HCT116 (cell line): ENCODE results near the gene HSPG2. TPM values are rescaled to one million over a fixed set of nuclear protein-coding genes. Genes with fewer than 3 reads are reported as not detected.

Experiments
- ATAC-seq: fragments of 200-7000 bp; cut with Tn5 transposase; 2 replicates; pipeline ENCODE4 v1.9.1; 2020; ENCODE audit warnings: mild to moderate bottlenecking, moderate library complexity
- BruUV-seq: library from RNA; stranded (reverse); fragments of 400-500 nt; replicated peaks from 2 replicates; lab custom pipeline; 2021; lab: Mats Ljungman, UMichigan
- CTCF ChIA-PET: fragments of 300-600 bp; sonication (Branson Sonifier 250); formaldehyde crosslinking; loops from one replicate; lab custom pipeline; 2021; ENCODE audit warnings: antibody characterized with exemption; lab: Charles Lee
- POLR2A ChIA-PET: fragments of 300-600, 350-600 bp; sonication (Branson Sonifier 250); formaldehyde crosslinking; loops from one replicate; lab custom pipeline; 2021; ENCODE audit warnings: antibody characterized with exemption; lab: Charles Lee
- RAD21 ChIA-PET, 2 experiments: fragments of 300-600 bp; sonication (Branson Sonifier 250); formaldehyde crosslinking; loops; one replicate each; lab custom pipeline; 2023; ENCODE audit warnings: low total read pairs in 2 of 2; ENCODE audit not compliant: uncharacterized antibody in 2 of 2, unreplicated experiment in 2 of 2, low non-redundant PET in 1 of 2; lab: Charles Lee
- DNase-seq: peaks from one replicate; pipeline ENCODE4 v3.0.0-alpha.2; 2010; ENCODE audit warnings: low read depth, low spot score
- H2AFZ ChIP-seq: fragments of 200-600 bp; shearing (Covaris generic), sonication (generic); 2 replicates; pipeline ENCODE4 v1.6.1; 2017; ENCODE audit warnings: low read depth, mixed run types, mixed read lengths, antibody characterized with exemption, low read length; ENCODE audit not compliant: poor library complexity, severe bottlenecking
- H3K27ac ChIP-seq: 2 replicates; pipeline ENCODE4 v1.5.1; 2012; ENCODE audit warnings: low read depth, low read length
- H3K27me3 ChIP-seq: fragments of 200-600 bp; sonication (generic); 2 replicates; pipeline ENCODE4 v1.6.1; 2016; ENCODE audit warnings: mixed run types, low read length, mixed read lengths; ENCODE audit not compliant: insufficient read depth
- H3K36me3 ChIP-seq, 2 experiments: fragments of 200-500 bp in 1 of 2; fragments of 200-600 bp in 1 of 2; sonication (Bioruptor generic) in 1 of 2; sonication (generic) in 1 of 2; 2 replicates each; pipeline versions ENCODE4 v1.5.1 to v1.6.1; 2014 to 2016; ENCODE audit warnings: low read length in 2 of 2, inconsistent platforms in 1 of 2, mixed read lengths in 1 of 2, mixed run types in 1 of 2; ENCODE audit not compliant: insufficient read depth in 2 of 2, control insufficient read depth in 1 of 2
- H3K4me1 ChIP-seq, 2 experiments: fragments of 200-600 bp in 1 of 2; sonication (generic) in 1 of 2; 2 replicates each; pipeline versions ENCODE4 v1.5.1 to v1.6.1; 2012 to 2017; ENCODE audit warnings: low read length in 2 of 2, inconsistent platforms in 1 of 2, mild to moderate bottlenecking in 1 of 2, mixed read lengths in 1 of 2, mixed run types in 1 of 2, moderate library complexity in 1 of 2; ENCODE audit not compliant: insufficient read depth in 2 of 2, control insufficient read depth in 1 of 2
- H3K4me2 ChIP-seq: fragments of 200-600 bp; sonication (generic); 2 replicates; pipeline ENCODE4 v1.6.1; 2017; ENCODE audit warnings: mixed run types, low read length, mixed read lengths
- H3K4me3 ChIP-seq, 2 experiments: fragments of 200-600 bp in 1 of 2; sonication (generic) in 1 of 2; replicated peaks in 1 of 2; 2 replicates each; pipeline ENCODE4 v1.5.1; 2011 to 2016; ENCODE audit warnings: low read length in 2 of 2, control low read depth in 1 of 2, low read depth in 1 of 2, mild to moderate bottlenecking in 1 of 2, mixed read lengths in 1 of 2, mixed run types in 1 of 2
- H3K79me2 ChIP-seq: fragments of 200-600 bp; sonication (generic); 2 replicates; pipeline ENCODE4 v1.6.1; 2017; ENCODE audit warnings: mild to moderate bottlenecking, mixed run types, low read length, moderate library complexity, mixed read lengths; ENCODE audit not compliant: insufficient read depth
- H3K9ac ChIP-seq: fragments of 200-600 bp; sonication (generic); 2 replicates; pipeline ENCODE4 v1.6.1; 2016; ENCODE audit warnings: low read length, mixed read lengths
- H3K9me2 ChIP-seq: fragments of 200-600 bp; sonication (generic), shearing (Covaris generic); 2 replicates; pipeline ENCODE4 v1.6.1; 2017; ENCODE audit warnings: mixed run types, mild to moderate bottlenecking, moderate library complexity; ENCODE audit not compliant: insufficient read depth
- H3K9me3 ChIP-seq, 2 experiments: fragments of 200-500 bp in 1 of 2; fragments of 200-600 bp in 1 of 2; sonication (Bioruptor generic) in 1 of 2; sonication (generic) in 1 of 2; 2 replicates each; pipeline ENCODE4 v1.6.1; 2014 to 2017; ENCODE audit warnings: low read length in 2 of 2, mixed read lengths in 2 of 2, inconsistent platforms in 1 of 2, low read depth in 1 of 2, mild to moderate bottlenecking in 1 of 2, mixed run types in 1 of 2, moderate library complexity in 1 of 2; ENCODE audit not compliant: control insufficient read depth in 1 of 2, insufficient read depth in 1 of 2
- H4K20me1 ChIP-seq: fragments of 200-600 bp; sonication (generic), shearing (Covaris generic); 2 replicates; pipeline ENCODE4 v1.6.1; 2017; ENCODE audit warnings: mixed run types, mild to moderate bottlenecking, moderate library complexity; ENCODE audit not compliant: insufficient read depth
- CEBPB ChIP-seq: IDR thresholded peaks from 2 replicates; pipeline ENCODE4 v1.6.1; 2012; ENCODE audit warnings: low read depth
- EGR1 ChIP-seq: IDR thresholded peaks from 2 replicates; pipeline ENCODE4 v1.6.1; 2012; ENCODE audit warnings: low read depth
- EZH2phosphoT487 ChIP-seq: fragments of 200-600 bp; IDR thresholded peaks from 2 replicates; pipeline ENCODE4 v1.6.1; 2018; ENCODE audit warnings: antibody characterized with exemption, borderline replicate concordance
- POLR2AphosphoS5 ChIP-seq: IDR thresholded peaks from 2 replicates; pipeline ENCODE4 v1.6.1; 2011; ENCODE audit warnings: mild to moderate bottlenecking, low read depth, low read length, moderate library complexity
- SP1 ChIP-seq: IDR thresholded peaks from 2 replicates; pipeline ENCODE4 v1.6.1; 2012; ENCODE audit warnings: low read depth
- SRF ChIP-seq: IDR thresholded peaks from 2 replicates; pipeline ENCODE4 v1.6.1; 2012; ENCODE audit warnings: low read depth
- YY1 ChIP-seq: IDR thresholded peaks from 2 replicates; pipeline ENCODE4 v1.6.1; 2011; ENCODE audit warnings: low read length, low read depth, moderate library complexity, mild to moderate bottlenecking; ENCODE audit not compliant: insufficient replicate concordance; ENCODE audit errors: extremely low read depth
- ZNF274 ChIP-seq: fragments of 200-500 bp; sonication (Bioruptor generic); IDR thresholded peaks from 2 replicates; pipeline ENCODE4 v1.6.1; 2014; ENCODE audit warnings: mild to moderate bottlenecking, low read depth, low read length, inconsistent platforms
- intact Hi-C: fragments of 100-400 bp; cut with micrococcal nuclease; formaldehyde crosslinking; loops from 2 replicates; pipeline ENCODE4 v1.10.0; 2022
- total RNA-seq: library from RNA; stranded (reverse); gene quantifications from one replicate; pipeline ENCODE4 v1.2.1, GENCODE V29; 2021; ENCODE audit not compliant: unreplicated experiment
- TF ChIP-seq, protein P1 (sequence below): IDR thresholded peaks from 2 replicates; pipeline ENCODE4 v1.6.1; 2011; ENCODE audit warnings: mild to moderate bottlenecking, low read length, moderate library complexity; ENCODE audit not compliant: insufficient replicate concordance; ENCODE audit errors: extremely low read depth
- TF ChIP-seq, protein P2 (sequence below): IDR thresholded peaks from 2 replicates; pipeline ENCODE4 v1.6.1; 2012

The HSPG2 gene
- total RNA-seq, 1 experiment from 2014 or later, result 55.7 TPM

DNA sequence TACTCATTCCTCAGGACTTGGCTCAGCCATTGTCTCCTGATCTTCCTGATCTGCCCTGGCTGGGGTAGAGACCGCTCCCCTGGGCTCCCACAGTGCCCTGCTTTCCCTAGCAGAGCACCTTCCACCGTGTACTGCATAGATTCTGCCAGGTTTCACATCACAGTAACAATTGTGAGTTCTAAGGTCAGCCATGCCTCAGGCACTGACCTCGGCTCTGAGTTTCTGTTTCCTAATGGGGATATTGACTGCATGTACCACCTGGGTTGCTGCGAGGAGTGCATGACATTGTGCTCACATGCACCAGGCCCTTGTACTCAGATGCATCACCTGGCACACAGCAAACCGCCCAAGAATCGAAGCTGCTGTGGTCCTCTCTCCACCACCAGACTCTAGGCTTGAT is 46.0 kb downstream of the HSPG2 start:
- ChIA-PET RAD21 (no interaction called here), CTCF (no interaction called here), POLR2A (no interaction called here)
- H3K4me2 ChIP-seq, result no peak overlapping the region
- intact Hi-C loops, result no loop called here
- no peaks in the 10 kb centered on the region for H3K27me3 ChIP-seq
- H3K4me1 ChIP-seq, result no peaks in the 10 kb centered on the region
- TF ChIP-seq ZNF274, result no peak
- TF ChIP-seq YY1, result no peak
- TF ChIP-seq CEBPB, result no peak
- TF ChIP-seq, protein P1, sequence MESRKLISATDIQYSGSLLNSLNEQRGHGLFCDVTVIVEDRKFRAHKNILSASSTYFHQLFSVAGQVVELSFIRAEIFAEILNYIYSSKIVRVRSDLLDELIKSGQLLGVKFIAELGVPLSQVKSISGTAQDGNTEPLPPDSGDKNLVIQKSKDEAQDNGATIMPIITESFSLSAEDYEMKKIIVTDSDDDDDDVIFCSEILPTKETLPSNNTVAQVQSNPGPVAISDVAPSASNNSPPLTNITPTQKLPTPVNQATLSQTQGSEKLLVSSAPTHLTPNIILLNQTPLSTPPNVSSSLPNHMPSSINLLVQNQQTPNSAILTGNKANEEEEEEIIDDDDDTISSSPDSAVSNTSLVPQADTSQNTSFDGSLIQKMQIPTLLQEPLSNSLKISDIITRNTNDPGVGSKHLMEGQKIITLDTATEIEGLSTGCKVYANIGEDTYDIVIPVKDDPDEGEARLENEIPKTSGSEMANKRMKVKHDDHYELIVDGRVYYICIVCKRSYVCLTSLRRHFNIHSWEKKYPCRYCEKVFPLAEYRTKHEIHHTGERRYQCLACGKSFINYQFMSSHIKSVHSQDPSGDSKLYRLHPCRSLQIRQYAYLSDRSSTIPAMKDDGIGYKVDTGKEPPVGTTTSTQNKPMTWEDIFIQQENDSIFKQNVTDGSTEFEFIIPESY, result no peak
- TF ChIP-seq EZH2phosphoT487, result no peak
- TF ChIP-seq, protein P2, sequence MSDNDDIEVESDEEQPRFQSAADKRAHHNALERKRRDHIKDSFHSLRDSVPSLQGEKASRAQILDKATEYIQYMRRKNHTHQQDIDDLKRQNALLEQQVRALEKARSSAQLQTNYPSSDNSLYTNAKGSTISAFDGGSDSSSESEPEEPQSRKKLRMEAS, result no peak
- TF ChIP-seq POLR2AphosphoS5, result no peak
- TF ChIP-seq SP1, result no peak
- no peak for TF ChIP-seq EGR1
- TF ChIP-seq SRF, result no peak
- H4K20me1 ChIP-seq, result no peaks in the 10 kb centered on the region
- H3K36me3 ChIP-seq, result no peaks in the 10 kb centered on the region
- H2AFZ ChIP-seq, result no peak overlapping the region
- no peak overlapping the region for H3K27ac ChIP-seq
- H3K9me3 ChIP-seq, result no peaks in the 10 kb centered on the region
- no peak overlapping the region for H3K9ac ChIP-seq
- no peak for DNase-seq
- BruUV-seq, result no TSS peak
- H3K4me3 ChIP-seq, result no peak overlapping the region
- no peaks in the 10 kb centered on the region for H3K79me2 ChIP-seq
- H3K9me2 ChIP-seq, result no peaks in the 10 kb centered on the region
- ATAC-seq, result no peak
